ENCODE measurements around the gene MAL.

The MAL gene

GRCh38 chr2:95025406-95026319 lies at the start of gene MAL:
MAL (plus strand) TSS chr2:95025708; CDS start chr2:95025793, 85 bp downstream.
- DNase-seq, result no peak

- DNase-seq, result no peak
Measured at GRCh38 chr2:94977826-94978225, 47.7 kb upstream of the MAL start.

GRCh38 chr2:94978917-94979316 lies 46.6 kb upstream of the MAL start:
- no peak for DNase-seq

GRCh38 chr2:94979406-94980375 lies 45.8 kb upstream of the MAL start:
- DNase-seq, result no peak

- no peak for DNase-seq
Measured at GRCh38 chr2:94980406-94980805, 45.1 kb upstream of the MAL start.

- no peak for DNase-seq
Measured at GRCh38 chr2:94982156-94982555, 43.4 kb upstream of the MAL start.

- DNase-seq, result no peak
Measured at GRCh38 chr2:94982675-94983074, 42.8 kb upstream of the MAL start.

- DNase-seq, result no peak
Measured at GRCh38 chr2:94984964-94985575, 40.4 kb upstream of the MAL start.

GRCh38 chr2:94985636-94986035 lies 39.9 kb upstream of the MAL start:
- no peak for DNase-seq

GRCh38 chr2:94986392-94986963 lies 39.0 kb upstream of the MAL start:
- DNase-seq, result peak; percentile 10

GRCh38 chr2:94987074-94988020 lies 38.2 kb upstream of the MAL start:
- no peak for DNase-seq

GRCh38 chr2:94990956-94991355 lies 34.6 kb upstream of the MAL start:
- no peak for DNase-seq

- DNase-seq, result no peak
Measured at GRCh38 chr2:94992360-94992759, 33.1 kb upstream of the MAL start.

GRCh38 chr2:94993176-94994062 lies 32.1 kb upstream of the MAL start:
- no peak for DNase-seq

GRCh38 chr2:94994063-94994913 lies 31.2 kb upstream of the MAL start:
- DNase-seq, result no peak

- no peak for DNase-seq
Measured at GRCh38 chr2:94994914-94995552, 30.5 kb upstream of the MAL start.

GRCh38 chr2:94995553-94996304 lies 29.8 kb upstream of the MAL start:
- DNase-seq, result no peak
